A673 (cell line): ENCODE data around the gene UBXN10. TPM values are rescaled to one million over a fixed set of nuclear protein-coding genes. Genes with fewer than 3 reads are reported as not detected.

ENCODE experiments used
- BruUV-seq: library from RNA; stranded (reverse); fragments of 400-500 nt; replicated peaks from 2 replicates; lab custom pipeline; 2021; lab: Mats Ljungman, UMichigan
- CTCF ChIA-PET: fragments of 300-600 bp; sonication (Branson Sonifier 250); formaldehyde crosslinking; loops from one replicate; lab custom pipeline; 2022; ENCODE audit warnings: antibody characterized with exemption; lab: Charles Lee
- POLR2A ChIA-PET: fragments of 300-600 bp; sonication (Branson Sonifier 250); formaldehyde crosslinking; loops from one replicate; lab custom pipeline; 2022; ENCODE audit warnings: antibody characterized with exemption; ENCODE audit not compliant: low non-redundant PET; lab: Charles Lee
- DNase-seq: peaks from one replicate; pipeline ENCODE4 v3.0.0-alpha.2; 2015; ENCODE audit warnings: low spot score
- H3K27ac ChIP-seq: fragments of 200-600 bp; sonication (generic); 2 replicates; pipeline ENCODE4 v1.5.1; 2016; ENCODE audit warnings: mixed run types, low read depth, mild to moderate bottlenecking, mixed read lengths, antibody characterized with exemption, low read length; ENCODE audit not compliant: poor library complexity, severe bottlenecking
- H3K27me3 ChIP-seq: fragments of 200-600 bp; sonication (generic); replicated peaks from 2 replicates; pipeline ENCODE4 v1.6.1; 2017; ENCODE audit warnings: mixed run types, low read depth, mild to moderate bottlenecking, mixed read lengths, antibody characterized with exemption, low read length; ENCODE audit not compliant: insufficient read depth, poor library complexity
- H3K36me3 ChIP-seq: fragments of 200-600 bp; sonication (generic); 2 replicates; pipeline ENCODE4 v1.6.1; 2016; ENCODE audit warnings: mixed run types, mild to moderate bottlenecking, mixed read lengths, antibody characterized with exemption, low read length; ENCODE audit not compliant: insufficient read depth, poor library complexity, severe bottlenecking
- H3K4me1 ChIP-seq: fragments of 200-600 bp; sonication (generic); 2 replicates; pipeline ENCODE4 v1.6.1; 2017; ENCODE audit warnings: mixed run types, mild to moderate bottlenecking, mixed read lengths, antibody characterized with exemption, low read length; ENCODE audit not compliant: insufficient read depth, poor library complexity, severe bottlenecking
- H3K4me3 ChIP-seq: fragments of 200-600 bp; sonication (generic); 2 replicates; pipeline ENCODE4 v1.5.1; 2016; ENCODE audit warnings: low read depth, mixed run types, mild to moderate bottlenecking, mixed read lengths, low read length; ENCODE audit not compliant: poor library complexity, severe bottlenecking
- H3K9me3 ChIP-seq: fragments of 200-600 bp; sonication (generic); 2 replicates; pipeline ENCODE4 v1.6.1; 2016; ENCODE audit warnings: mixed run types, low read depth, mild to moderate bottlenecking, mixed read lengths, antibody characterized with exemption, low read length; ENCODE audit not compliant: poor library complexity, severe bottlenecking
- CTCF ChIP-seq: fragments of 300-800, 200-600 bp; sonication (generic); conservative IDR thresholded peaks from 2 replicates; pipeline ENCODE4 v1.5.1; 2017; ENCODE audit warnings: low read depth, mild to moderate bottlenecking, antibody characterized with exemption, low read length, moderate library complexity, mixed read lengths
- EZH2 ChIP-seq: fragments of 200-600 bp; sonication (generic); IDR thresholded peaks from 2 replicates; pipeline ENCODE4 v1.6.1; 2017; ENCODE audit warnings: borderline replicate concordance, low read depth, mild to moderate bottlenecking, mixed read lengths, antibody characterized with exemption, low read length; ENCODE audit not compliant: poor library complexity, severe bottlenecking
- intact Hi-C: fragments of 100-400 bp; cut with micrococcal nuclease; formaldehyde crosslinking; loops from one replicate; pipeline ENCODE4 v1.10.0; 2022; ENCODE audit not compliant: unreplicated experiment
- total RNA-seq: library from RNA; stranded (reverse); gene quantifications from 2 replicates; pipeline ENCODE4 v1.2.3, GENCODE V29; 2021

UBXN10 gene
- total RNA-seq, 1 experiment from 2014 or later: not detected

GRCh38 chr1:20183035-20183434 lies 2.9 kb upstream of the UBXN10 start:
- BruUV-seq: no TSS peak
- intact Hi-C loops: no loop called here
- Histone ChIP-seq H3K9me3 (no peaks in the 10 kb centered on the region), H3K27me3 (peaks cover 53% of the 10 kb centered on the region), H3K4me3 (no peak overlapping the region), H3K36me3 (no peaks in the 10 kb centered on the region), H3K4me1 (no peaks in the 10 kb centered on the region), H3K27ac (no peak overlapping the region)
- ChIA-PET CTCF (no interaction called here), POLR2A (no interaction called here)
- no peak for DNase-seq
- TF ChIP-seq EZH2: no peak
- no peak for TF ChIP-seq CTCF

- DNase-seq: no peak
- H3K4me1 ChIP-seq: no peaks in the 10 kb centered on the region
- no peaks in the 10 kb centered on the region for H3K9me3 ChIP-seq
- CTCF ChIA-PET: interaction anchor here (0.5 kb wide), 1 partner anchor 11 kb away, joined by 3 read pairs; no protein-coding TSS in a partner anchor
- no peak overlapping the region for H3K4me3 ChIP-seq
- no peaks in the 10 kb centered on the region for H3K36me3 ChIP-seq
- peaks cover 57% of the 10 kb centered on the region for H3K27me3 ChIP-seq
- H3K27ac ChIP-seq: no peak overlapping the region
- intact Hi-C loops: no loop called here
- no peak for TF ChIP-seq CTCF
- no peak for TF ChIP-seq EZH2
- POLR2A ChIA-PET: no interaction called here
- BruUV-seq: no TSS peak
Measured at GRCh38 chr1:20183616-20184271, 2.2 kb upstream of the UBXN10 start.

- H3K4me1 ChIP-seq: no peaks in the 10 kb centered on the region
- H3K27ac ChIP-seq: no peak overlapping the region
- ChIA-PET POLR2A (no interaction called here), CTCF (no interaction called here)
- H3K9me3 ChIP-seq: no peaks in the 10 kb centered on the region
- peaks cover 64% of the 10 kb centered on the region for H3K27me3 ChIP-seq
- H3K36me3 ChIP-seq: no peaks in the 10 kb centered on the region
- DNase-seq: no peak
- no peak for TF ChIP-seq CTCF
- TF ChIP-seq EZH2: no peak
- intact Hi-C loops: no loop called here
- H3K4me3 ChIP-seq: no peak overlapping the region
- no TSS peak for BruUV-seq
Measured at GRCh38 chr1:20184481-20184900, 1.4 kb upstream of the UBXN10 start.
